IPS-NIHi11 (cell line): ENCODE results near the gene SLC7A9.
"Not testable (repeated sequence)": the region's sequence is repeated elsewhere in the genome, so short reads cannot be mapped to it uniquely, and the experiment has no call there.

ENCODE experiments used
- DNase-seq: peaks from one replicate; pipeline ENCODE4 v3.0.0; 2012; ENCODE audit warnings: mixed read lengths, low spot score

Gene SLC7A9

DNA sequence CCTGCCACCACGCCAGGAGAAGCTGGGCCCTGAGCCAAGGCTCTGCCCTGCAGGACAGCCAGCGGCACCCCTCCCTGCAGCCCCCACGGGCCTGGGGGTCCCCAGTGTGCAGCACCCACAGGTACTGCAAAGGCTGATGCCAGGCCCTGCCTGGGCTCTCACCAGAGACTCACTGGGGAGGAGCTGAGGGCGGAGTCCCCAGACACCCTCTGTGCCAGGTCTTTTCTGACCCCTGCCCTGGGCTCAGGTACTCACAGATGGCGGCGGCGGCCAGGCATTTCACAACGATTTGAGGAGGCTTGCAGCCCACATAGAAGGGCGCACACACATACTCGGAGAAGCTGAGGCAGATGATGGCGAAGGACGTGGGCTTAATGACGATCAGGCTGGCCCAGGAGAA lies 5.7 kb downstream of the SLC7A9 start:
- DNase-seq: no peak

DNA sequence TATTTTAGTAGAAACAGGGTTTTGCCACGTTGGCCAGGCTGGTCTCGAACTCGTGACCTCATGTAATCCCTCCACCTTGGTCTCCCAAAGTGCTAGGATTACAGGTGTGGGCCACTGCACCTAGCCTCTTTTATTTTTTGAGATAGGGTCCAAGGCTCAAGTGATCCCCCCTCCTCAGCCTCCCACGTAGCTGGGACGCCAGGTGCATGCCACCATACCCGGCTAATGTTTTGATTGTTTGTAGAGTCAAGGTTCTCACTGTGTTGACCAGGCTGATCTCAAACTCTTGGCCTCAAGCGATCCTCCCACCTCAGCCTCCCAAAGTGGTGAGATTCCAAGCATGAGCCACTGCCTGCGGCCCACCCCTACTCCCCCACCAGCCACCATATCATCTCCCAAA lies 6.3 kb downstream of the SLC7A9 start:
- no peak for DNase-seq

DNA sequence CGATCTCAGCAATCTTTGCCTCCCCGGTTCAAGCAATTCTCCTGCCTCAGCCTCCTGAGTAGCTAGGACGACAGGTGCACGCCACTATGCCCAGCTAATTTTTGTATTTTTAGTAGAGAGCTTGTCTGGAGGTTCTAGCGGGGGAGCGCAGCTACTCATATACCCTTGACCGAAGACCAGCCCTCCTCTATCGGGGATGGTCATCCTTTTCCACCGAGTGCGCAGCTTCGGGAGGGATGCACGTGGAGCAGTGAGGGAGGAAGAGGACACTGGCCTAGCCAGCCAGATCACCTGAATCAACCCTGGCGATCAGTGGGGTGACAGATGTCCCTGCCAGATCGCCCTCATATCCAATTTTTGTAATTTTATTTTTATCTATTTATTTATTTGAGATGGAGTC lies 6.8 kb downstream of the SLC7A9 start:
- no peak for DNase-seq

DNA sequence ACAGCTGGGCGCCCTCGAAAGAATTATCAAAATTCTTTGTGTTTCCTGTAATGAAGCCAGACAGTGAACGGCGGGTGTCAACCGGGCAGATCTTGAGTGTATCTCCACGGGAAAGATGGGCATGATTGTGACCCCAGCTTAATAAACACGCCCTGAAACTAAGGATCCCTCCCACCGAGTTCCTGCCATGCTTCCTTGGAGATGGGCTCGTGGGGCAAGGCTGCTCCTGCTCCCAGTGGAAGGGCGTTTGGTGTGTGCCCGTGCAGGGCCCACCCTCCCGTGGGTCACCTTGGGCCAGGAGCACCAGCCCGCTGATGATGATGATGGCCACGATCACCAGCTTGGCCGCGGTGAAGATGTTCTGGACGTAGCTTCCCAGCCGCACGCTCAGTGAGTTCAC lies 7.4 kb downstream of the SLC7A9 start:
- DNase-seq: no peak

DNA sequence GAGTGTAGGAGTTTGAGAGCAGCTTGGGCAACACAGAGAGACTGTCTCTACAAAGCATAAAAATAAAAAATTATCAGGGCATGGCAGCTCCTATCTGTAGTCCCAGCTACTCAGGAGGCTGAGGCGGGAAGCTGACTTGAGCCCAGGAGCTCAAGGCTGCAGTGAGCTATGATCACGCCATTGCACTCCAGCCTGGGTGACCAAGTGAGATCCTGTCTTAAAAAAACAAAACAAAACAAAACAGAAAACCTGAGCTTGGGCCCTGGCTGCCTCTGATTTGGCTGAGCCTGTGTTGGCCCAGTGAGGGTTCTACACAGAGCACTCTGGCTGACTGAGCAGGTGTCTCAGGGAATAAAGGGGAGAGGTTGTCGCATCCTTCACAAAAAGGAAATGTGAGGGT lies 8.0 kb downstream of the SLC7A9 start:
- DNase-seq: no peak

- DNase-seq: no peak
These were observed 10.0 kb downstream of the SLC7A9 start for GRCh38 chr19:32859591-32859990.

- DNase-seq: no peak
These were observed 11.0 kb downstream of the SLC7A9 start for GRCh38 chr19:32858559-32858958.

- no peak for DNase-seq
These were observed 11.4 kb downstream of the SLC7A9 start for GRCh38 chr19:32858155-32858554.

DNA sequence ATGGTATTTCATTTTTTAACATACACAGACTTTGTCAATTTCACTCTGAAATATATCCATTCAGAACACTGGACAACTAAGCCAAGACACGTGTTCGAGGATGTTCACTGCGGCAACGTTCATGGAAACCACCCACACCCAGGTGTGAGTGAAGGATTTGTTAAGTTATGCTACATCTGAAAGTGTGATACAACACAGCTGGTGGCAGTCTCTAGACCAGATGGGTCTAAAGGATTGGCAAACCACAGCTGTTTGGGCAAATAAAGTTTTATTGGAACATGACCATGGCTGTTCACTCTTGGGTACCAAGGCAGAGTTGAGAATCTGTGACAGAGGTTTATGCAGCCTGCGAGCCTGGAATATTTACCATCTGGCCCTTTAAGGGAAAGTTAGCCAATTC lies 12.0 kb downstream of the SLC7A9 start:
- DNase-seq: no peak

GRCh38 chr19:32856818-32857217 lies 12.7 kb downstream of the SLC7A9 start:
- DNase-seq: not testable (repeated sequence)

GRCh38 chr19:32852216-32852615 lies 17.4 kb downstream of the SLC7A9 start:
- no peak for DNase-seq

DNA sequence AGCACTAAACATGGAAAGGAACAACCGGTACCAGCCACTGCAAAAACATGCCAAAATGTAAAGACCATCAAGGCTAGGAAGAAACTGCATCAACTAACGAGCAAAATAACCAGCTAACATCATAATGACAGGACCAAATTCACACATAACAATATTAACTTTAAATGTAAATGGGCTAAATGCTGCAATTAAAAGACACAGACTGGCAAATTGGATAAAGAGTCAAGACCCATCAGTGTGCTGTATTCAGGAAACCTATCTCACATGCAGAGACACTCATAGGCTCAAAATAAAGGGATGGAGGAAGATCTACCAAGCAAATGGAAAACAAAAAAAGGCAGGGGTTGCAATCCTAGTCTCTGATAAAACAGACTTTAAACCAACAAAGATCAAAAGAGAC lies 21.5 kb downstream of the SLC7A9 start:
- not testable (repeated sequence) for DNase-seq

GRCh38 chr19:32843716-32844245 lies 25.8 kb downstream of the SLC7A9 start:
- no peak for DNase-seq

- DNase-seq: no peak
These were observed 27.5 kb downstream of the SLC7A9 start for GRCh38 chr19:32842061-32842460.

DNA sequence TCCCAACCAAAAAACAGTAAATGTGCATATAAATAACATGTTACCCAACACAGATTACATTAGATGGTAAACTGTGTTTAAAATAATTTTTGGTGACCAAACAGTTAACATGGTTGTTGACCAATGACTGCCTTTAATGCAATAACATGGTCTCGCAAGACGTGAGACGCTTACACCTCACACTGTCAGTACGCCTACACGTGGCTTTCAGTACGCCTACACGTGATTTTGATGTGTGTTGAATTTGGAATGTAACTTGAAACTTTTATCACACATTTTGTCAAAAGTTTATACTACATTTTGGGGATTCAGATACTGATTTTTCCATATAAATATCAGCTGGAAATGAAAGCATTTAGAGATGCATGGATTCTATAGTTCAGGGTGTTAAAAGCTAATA lies 32.0 kb downstream of the SLC7A9 start:
- DNase-seq: no peak

DNA sequence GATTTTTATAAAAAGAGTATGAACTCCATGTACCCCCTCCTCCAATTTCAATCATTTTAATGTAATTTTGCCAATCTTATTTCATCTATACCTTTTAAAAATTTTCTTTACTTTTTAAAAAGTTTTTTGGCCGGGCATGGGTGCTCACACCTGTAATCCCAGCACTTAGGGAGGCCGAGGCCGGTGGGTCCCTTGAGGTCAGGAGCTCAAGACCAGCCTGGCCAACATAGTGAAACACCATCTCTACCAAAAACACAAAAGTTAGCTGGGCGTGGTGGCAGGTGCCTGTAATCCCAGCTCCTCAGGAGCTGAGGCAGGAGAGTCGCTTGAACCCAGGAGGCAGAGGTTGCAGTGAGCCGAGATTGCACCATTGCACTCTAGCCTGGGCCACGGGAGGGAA lies 36.2 kb downstream of the SLC7A9 start:
- DNase-seq: not testable (repeated sequence)

DNA sequence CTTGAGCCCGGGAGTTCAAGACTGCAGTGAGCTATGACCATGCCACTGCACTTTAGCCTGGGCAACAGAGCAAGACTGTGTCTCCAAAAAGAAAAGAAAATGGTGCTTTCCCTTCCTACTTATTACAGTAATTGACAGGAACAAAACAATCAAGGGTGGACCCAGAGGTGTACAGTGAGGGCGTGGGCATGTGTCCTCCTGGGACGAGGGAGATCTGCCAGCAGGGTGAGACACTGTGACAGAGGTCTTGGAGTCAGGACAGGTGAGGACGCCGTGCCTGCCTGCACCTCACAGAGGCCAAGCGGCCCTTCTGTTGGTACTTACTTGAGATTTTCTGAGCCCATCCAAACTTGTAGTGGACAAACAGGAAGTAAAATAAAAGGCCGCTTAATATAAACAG lies 36.7 kb downstream of the SLC7A9 start:
- DNase-seq: not testable (repeated sequence)

GRCh38 chr19:32832094-32832493 lies 37.5 kb downstream of the SLC7A9 start:
- not testable (repeated sequence) for DNase-seq

GRCh38 chr19:32831611-32832010 lies 38.0 kb downstream of the SLC7A9 start:
- DNase-seq: no peak

DNA sequence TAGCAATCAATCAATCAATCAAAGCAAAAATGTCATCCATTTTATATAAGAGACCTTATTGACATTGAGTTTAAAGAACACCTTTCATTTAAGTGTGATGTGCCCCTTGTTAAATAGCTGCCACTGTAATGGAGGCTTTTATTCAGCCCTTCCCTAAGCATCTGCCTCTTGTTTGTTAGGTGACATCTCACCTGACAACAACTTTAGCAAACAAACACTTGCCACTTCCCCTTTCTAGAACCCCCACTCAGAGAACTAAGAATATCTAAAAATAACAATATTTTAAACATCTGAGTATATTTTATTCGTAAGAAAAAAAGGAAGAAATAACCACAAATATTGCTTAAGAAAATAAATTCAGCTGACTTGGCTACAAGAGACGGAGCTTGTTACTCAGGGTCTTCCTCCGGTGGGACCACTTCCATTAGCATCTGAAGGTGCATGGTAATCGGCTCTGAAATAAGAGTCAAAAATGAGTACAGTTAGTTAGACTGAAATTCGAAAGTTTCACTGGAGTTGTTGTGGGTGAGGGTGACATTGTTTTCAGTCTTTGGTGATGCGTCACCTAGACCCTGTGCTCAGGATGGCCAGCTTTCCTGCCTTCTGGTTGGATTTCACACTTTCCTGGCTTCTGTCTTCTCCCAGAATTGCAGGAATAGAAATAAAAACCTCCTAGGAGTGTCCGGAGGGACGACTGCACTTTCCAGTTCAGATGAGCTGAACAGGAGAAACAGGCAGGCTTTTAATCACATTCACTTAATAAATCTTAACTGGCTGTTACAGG lies 39.1 kb downstream of the SLC7A9 start:
- DNase-seq: no peak

GRCh38 chr19:32829345-32829896 lies 40.1 kb downstream of the SLC7A9 start:
- DNase-seq: no peak

DNA sequence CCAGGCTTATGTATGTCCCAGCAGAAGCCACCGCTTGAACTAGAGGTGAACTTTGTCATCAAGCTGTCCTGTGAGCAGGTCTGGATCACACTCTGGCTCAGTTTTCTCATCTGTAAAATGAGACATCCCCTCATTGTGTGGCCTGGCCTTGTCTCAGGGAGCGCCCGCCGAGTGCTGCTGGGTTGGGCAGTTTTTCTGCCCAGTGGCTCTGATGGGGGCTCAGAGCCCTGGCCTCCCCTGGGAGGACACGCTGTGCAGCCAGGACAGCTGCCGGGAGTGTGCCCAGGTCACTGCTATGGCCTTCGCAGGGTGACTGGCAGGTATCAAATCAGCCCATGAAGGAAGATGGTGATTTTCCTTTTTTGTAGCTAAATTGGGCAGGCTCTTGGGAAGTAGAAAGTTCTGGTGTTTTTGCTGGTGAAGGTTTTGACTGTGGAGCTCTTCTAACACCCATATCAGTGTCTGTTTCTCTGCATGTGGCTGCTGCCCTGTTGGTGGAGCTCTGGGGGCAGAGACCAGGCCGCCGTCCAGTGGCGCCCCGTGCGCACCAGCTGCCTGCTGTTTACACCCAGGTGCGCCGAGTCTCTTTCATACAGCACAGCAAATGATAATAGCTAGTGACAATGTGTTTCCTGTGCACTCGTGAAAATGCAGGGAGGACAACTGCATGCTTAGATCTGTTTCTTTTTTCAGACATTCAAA lies 40.8 kb downstream of the SLC7A9 start:
- DNase-seq: no peak

- no peak for DNase-seq
These were observed 41.4 kb downstream of the SLC7A9 start for GRCh38 chr19:32828139-32828538.
